GM18870 (cell line): ENCODE data around the gene ADGRL1.
"Not testable (repeated sequence)": the region's sequence is repeated elsewhere in the genome, so short reads cannot be mapped to it uniquely, and the experiment has no call there.

Source experiments
- ATAC-seq: cut with Tn5 transposase; IDR thresholded peaks from one replicate; pipeline ENCODE4 v1.9.1; 2021; ENCODE audit warnings: moderate library complexity; ENCODE audit not compliant: unreplicated experiment

ADGRL1 gene

DNA sequence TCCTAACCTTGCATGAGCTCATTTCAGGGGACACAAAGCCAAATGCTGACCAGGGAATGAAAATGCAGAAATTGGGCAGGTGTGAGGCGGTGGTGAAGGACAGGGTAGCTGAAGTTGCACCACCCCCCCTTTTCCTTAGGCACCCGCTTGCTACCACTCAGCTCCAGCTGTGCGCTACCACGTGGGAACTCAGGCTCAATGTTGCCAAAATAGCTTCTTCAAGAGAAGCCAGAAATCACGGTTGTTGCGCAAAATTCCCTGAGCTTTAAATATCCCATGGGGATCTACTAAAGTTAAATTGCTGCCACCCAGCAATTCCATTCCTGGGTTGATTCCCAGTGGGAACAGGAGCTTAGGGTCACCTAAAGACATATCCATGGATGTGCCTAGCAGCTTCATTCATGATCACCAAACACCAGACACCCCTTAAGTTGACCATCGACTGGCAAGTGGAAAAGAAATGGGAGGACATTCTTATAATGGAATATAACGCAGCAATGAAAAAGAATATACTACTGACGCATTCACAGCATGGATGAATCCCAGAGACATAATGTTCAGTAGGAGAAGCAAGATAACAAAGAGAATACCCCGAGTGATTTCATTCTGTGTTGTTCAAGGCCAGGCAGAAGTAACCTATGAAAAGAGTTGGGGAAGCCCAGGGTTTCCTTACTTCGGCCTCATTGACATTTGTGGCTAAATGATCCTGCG, 12.8 kb upstream of the ADGRL1 start:
- no peak for ATAC-seq

DNA sequence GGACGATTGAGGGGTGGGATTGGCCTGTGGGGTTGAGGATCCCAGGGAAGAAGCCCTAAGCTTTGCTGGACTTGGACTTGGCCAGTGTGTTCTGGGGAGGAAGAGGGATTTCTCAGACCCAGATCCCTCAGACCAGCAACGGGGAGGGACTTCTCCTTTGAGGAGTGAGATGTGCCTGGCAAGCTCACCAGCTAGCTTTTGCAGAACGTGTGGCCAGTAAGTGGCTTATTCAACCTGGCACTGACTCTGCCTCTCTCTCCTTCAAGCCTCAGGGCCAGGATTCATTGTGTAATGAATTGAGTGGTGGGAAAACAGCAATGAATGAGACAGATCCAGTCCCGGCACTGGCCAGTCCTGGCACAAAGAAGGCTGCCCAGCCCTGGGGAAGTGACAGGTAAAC, 11.9 kb upstream of the ADGRL1 start:
- not testable (repeated sequence) for ATAC-seq

DNA sequence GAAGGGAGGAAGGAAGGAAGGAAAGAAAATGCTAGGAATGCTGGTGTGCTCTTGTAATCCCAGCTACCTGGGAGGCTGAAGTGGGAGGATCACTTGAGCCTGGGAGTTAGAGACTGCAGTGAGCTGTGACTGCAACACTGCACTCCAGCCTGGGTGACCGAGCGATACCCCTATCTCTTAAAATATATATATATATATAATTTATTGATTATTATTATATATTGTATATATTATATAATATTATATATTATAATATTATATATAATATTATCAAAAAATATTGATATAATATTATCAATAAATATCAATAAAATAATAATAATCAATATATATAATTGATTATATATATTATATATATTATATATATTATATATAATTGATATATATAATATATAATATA, 8.6 kb upstream of the ADGRL1 start:
- no peak for ATAC-seq

- ATAC-seq: not testable (repeated sequence)
Observed at GRCh38 chr19:14210182-14210581, 4.2 kb upstream of the ADGRL1 start.

- not testable (repeated sequence) for ATAC-seq
Observed at GRCh38 chr19:14209401-14209800, 3.4 kb upstream of the ADGRL1 start.

DNA sequence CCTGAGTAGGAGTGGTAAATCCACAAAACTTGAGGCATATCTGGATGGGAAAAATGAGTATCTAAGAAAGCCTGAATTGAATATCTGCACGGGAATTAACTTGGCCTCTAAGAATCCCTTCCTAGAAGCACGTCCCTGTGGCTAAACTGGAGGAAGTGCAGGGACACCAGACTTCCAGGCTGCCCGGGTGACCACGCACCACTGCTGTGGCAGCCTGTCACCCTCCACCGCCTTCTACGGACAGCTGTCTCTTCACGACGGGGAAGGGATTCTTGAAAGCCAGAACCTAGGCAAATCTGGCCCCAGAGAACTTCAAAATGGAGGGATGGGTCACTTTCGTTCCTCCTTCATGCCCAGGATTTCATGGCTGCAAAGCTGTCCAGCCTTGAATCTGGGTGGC, 2.5 kb upstream of the ADGRL1 start:
- not testable (repeated sequence) for ATAC-seq

- not testable (repeated sequence) for ATAC-seq
Observed at GRCh38 chr19:14207796-14208195, 1.8 kb upstream of the ADGRL1 start.

DNA sequence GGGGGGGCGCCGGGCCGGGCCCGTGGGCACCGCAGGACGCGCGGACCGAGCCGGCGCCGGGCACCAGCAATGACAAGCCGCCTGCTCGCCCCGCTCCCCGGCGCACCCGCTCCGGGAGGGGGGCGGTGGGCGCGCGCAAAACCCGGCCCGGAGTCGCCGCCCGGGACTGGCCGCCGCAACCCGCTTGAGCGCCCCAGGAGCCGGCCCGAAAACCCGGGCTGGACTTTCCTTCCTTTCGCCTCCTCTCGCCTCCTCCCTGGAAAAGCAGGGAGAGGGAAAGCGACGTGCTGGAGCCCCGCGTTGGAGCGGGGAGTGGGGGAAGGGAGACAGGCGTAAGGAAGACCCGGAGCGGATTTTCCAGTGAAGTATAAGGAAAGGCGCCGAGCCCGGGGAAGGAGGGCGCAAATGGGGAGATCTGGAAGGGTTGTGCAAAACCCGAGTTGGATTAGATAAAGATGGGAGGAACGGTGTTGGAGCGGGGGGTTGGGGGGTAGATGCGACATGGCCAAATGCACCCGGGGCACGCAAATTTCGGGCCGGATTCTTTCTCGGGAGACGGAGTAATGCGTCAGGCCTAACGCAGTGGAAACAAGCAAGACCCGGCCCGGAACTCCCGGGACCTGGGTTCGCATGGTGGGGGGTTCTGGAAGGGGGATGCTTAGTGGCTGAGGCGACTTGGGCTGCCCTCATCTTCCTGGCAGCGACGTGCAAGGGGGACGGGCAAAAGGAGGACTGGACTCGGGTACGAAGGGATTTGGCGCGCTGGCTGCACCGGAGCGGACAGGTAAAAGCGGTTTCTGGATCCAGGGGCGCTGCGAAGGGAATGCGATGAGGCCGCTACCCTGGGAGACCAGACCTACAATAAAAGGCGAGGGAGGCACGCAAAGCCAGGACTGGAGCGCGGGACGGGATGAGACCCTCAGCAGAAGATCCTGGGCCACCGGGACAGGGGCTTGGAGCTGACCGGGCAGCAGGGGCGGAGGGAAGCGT, 1.1 kb upstream of the ADGRL1 start:
- not testable (repeated sequence) for ATAC-seq

DNA sequence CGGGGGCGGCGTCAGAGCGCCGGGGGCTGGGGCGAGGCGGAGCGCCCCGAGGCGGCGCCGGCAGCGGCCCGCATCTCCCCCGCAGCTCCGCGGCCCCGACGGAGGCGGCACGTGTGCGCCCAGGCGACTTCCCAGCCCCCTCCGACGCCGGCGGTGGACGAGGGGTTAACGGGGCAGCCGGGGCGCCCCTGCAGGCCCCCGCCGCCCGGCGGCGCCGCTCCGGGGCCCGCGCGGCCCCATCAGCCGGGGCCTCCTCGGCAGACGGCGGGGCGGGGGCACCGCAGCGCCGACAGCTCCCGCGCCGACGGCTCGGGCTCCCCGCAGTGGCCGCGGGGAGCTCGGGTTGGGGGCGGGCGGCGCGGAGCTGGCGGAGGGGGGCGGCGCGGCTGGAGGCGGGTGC, 339 bp upstream of the ADGRL1 start:
- not testable (repeated sequence) for ATAC-seq

DNA sequence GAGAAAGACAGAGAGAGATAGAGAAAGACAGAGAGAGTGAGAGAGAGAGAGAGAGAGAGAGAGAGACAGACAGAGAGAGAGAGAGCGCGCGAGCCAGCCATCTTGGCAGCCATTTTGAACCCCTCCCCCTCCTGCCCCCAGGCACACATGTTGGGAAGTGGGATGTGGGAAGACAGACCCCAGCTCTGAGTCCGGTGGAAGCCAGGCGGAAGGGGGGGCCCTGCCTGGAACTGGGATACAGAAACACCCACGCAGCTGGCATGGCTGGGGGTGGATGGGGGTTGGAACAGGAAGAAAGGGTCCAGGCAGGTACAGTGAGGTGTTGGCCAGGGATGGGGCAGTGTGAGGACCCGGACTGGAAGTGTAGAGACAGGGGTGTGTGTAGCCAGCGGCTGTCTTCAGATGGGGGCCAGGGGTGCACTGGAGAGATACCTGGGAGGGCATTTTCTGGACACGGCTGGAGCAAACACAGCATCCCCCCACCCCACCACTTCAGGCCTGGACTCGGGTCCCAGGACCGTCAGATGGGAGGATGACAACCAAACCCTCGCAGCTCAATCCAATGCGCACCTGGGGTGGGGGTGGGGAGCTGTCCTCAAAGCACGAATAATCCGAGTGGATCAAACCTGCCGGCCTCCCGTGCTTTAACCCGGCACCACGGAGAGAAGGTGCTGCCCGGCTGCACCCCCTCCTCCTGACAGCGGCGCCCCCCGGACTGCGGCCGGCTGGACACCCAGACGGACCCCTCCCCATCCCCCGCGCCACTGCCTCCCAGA, 1.1 kb downstream of the ADGRL1 start:
- not testable (repeated sequence) for ATAC-seq

DNA sequence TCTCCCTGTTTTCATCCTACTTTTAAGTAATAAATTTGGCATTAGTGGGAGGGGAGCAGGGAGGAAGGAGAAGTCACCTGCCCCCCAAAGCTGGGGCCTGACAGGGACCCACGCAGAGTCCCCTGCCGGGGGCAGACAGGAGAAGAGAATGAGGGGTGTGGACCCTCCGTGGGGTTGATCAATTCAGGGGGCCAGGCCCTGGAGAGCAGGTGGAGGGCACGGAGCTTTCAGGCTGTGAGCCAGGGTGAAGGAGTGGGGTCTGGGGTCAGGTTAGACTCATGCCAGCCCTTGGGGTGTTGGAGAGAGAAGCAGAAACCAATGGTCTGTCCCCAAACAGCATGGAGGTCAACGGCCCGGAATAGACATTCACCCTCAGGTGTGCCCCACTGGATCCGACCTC, 1.8 kb downstream of the ADGRL1 start:
- ATAC-seq: not testable (repeated sequence)

GRCh38 chr19:14203788-14204187, 2.2 kb downstream of the ADGRL1 start:
- ATAC-seq: not testable (repeated sequence)

GRCh38 chr19:14203177-14203576, 2.8 kb downstream of the ADGRL1 start:
- no peak for ATAC-seq

GRCh38 chr19:14201481-14201880, 4.5 kb downstream of the ADGRL1 start:
- not testable (repeated sequence) for ATAC-seq

DNA sequence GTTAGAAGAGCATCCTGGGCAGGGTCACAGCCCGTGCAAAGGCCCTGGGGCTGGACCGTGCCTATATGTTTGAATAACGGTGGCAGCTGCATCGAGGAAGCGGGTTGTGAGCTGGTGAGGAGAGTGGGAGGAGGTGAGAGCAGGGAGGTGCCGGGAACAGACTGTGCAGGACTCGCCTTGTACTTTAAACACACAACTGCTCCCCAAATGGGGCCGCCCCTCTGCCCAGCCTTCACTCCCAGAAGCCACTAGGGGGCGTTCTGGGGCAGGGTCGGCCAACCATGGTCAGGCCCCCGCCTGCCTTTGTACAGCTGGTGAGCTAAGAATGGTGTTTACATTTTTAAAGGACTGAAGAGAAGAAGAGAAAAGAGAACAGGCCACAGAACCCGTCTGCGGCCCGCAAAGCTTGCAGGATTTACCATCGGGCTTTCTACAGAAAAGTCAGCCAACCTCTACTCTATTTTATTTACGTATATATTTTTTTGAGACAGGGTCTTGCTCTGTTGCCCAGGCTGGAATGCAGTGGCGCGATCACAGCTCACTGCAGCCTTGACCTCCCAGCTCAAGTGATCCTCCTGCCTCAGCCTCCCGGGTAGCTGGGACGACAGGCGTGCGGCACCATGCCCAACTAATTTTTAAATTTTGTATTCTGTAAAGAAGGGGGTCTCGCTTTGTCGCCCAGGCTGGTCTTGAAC, 5.7 kb downstream of the ADGRL1 start:
- not testable (repeated sequence) for ATAC-seq

DNA sequence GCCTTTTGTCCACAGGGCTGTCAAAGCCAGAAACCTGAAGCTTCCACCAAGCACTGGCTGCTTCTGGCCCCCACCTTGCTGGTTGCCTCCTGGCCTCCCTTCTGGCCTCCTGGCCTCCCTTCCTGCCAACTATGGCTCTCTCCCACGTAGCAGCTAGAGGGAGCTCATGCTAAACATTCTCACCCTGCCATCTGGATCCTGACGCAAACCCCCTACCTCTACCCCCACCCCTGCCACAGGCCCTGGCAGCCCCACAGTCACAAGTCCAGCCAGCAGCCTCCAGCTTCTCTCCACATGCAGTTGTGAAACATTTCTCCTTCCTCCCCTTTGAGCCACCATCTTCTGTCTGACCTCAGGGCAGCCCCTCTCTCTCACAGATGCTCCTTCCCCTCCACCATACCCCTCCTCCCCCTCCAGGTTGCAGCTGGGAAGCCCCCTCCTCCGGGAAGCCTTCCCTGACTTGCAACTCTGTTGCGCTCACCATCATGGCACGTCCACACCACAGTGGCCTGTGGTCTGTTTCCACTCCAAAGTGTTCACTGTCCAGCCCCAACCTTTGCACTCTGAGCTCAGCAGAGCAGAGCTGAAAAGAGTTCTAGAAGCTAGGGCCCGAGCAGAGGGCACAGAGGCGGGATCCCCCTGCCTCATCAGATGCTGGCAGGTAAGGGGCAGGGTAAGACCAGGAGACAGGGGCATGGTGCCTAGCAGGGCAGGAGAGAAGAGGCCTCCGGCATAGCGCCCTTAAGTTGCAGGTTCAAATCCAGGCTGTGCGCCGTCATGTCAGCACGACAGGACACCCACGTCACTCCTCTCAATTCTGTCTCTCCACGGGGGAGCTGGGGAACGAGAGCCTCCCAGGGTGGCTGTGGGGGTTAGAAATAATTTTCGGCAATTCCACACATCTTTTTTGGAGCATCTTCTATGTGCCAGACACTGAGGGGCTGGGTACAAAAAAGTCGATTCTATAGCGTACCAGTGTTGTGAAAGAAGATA, 7.3 kb downstream of the ADGRL1 start:
- no peak for ATAC-seq

DNA sequence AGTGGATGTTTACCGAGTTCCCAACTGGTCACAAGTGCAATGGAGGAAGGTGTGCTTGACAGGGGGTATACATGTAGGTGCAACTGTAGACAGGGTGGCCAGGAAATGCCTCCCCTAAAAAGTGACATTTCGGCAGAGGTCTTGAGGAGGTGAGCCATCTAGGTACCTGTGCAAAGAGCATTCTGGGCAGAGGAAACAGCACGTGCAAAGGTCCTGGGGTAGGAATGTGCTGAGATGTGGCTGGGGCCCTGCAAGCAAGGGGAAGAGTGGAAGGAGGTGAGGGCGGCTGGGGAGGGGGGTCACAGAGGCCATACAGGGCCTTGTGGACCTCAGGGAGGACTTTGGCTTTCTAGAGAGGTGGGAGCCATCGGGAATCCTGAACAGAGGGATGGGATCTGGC, 8.1 kb downstream of the ADGRL1 start:
- ATAC-seq: no peak

GRCh38 chr19:14197288-14197687, 8.7 kb downstream of the ADGRL1 start:
- not testable (repeated sequence) for ATAC-seq

DNA sequence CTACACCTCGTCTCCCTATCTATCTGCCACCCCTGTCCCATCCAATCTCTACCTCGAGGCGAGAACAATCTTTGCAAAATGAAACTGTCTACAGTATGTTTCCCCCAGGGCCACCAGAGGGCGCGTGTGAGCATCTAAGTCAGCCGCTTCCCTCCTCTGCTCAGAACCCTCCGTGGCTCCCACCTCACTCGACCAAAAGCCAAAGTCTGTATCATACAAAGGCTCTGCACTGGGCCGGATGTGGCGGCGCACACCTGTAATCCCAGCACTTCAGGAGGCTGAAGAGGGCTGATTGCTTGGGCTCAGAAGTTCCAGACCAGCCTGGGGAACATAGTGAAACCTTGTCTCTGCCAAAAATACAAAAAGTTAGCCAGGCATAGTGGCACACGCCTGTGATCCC, 9.9 kb downstream of the ADGRL1 start:
- not testable (repeated sequence) for ATAC-seq
